Bladder microvascular endothelial cell (primary cell): ENCODE measurements around the gene VAPB. TPM values are rescaled to one million over a fixed set of nuclear protein-coding genes. Genes with fewer than 3 reads are reported as not detected.

Source experiments
- total RNA-seq: library from RNA; depleted of rRNA; stranded (reverse); fragments of >200 nt; gene quantifications from 2 replicates; pipeline ENCODE4 v1.2.3, GENCODE V29; 2014

Gene VAPB
- total RNA-seq, result 8.6 and 44.4 TPM in 2 replicates

GRCh38 chr20:58388882-58389323, at the start of gene VAPB:
VAPB (plus strand) TSS chr20:58389229; CDS start chr20:58389460, 231 bp downstream.

Other genes with a start within 250 kb of the VAPB start
- gene ANKRD60, start 160.6 kb upstream of the VAPB start, total RNA-seq, result not detected in 2 replicates
- gene RAB22A, start 79.5 kb upstream of the VAPB start, total RNA-seq, result 6.8 and 13.0 TPM in 2 replicates
- 0.13 TPM in 1 of 2 replicates, not detected in the other for gene APCDD1L, start 126.2 kb downstream of the VAPB start, total RNA-seq